ENCODE results near the gene XNDC1N. TPM values are rescaled to one million over a fixed set of nuclear protein-coding genes. Genes with fewer than 3 reads are reported as not detected.

Gene XNDC1N
- total and polyA plus RNA-seq, 2 of the 13 experiments (the other 11 are each of a cell fraction or from before 2014, with no cell fraction given): 3.4 to 7.5 TPM

DNA sequence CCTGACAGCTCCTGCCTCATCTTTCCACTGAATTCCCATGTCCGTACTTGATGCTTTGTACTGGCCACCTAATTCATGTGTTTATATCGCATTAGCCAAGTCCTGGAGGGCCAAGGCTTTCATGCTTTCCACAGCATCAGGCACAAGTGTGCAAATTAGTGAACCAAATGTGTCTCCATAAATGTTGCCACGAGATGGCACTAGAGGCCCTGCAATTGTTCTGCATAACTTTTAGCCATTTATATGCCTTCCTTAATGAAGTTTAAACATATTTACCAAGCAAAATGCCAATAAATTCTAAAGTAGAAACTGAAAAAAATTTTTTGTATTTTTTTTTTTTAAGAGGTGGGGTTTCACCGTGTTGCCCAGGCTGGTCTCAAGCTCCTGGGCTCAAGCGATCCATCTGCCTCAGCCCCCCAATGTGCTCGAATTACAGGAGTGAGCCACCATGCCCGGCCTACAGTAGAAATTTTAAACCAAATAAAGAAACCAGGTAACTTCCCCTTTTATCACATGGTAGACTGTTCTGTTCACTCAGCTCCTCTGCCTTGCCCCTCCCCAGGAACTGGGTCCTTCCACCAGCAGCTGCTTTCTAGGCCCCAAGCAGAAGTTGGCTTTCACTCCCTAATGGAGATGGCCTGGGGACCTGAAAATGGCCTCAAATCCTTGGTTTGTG lies 49.5 kb upstream of the XNDC1N start:
- H3K27me3 ChIP-seq (ENCODE audit: control insufficient read depth in 1 of 2, insufficient read depth in 2 of 2, low read length in 2 of 2): no peaks in the 10 kb centered on the region
- ChIA-PET CTCF (ENCODE audit: low intra/inter-chr PET ratio, low total read pairs) (interaction anchor here (1.0 to 1.3 kb wide), 2 partner anchors 114 to 166 kb away, joined by 4 to 5 read pairs; no protein-coding TSS in a partner anchor), POLR2A (no interaction called here)
- H3K27ac ChIP-seq (ENCODE audit: extremely low read length, insufficient read depth, low read length): no peak overlapping the region
- ATAC-seq (peak; percentile 67), DNase-seq (ENCODE audit: low spot score) (peak; percentile 36), FAIRE-seq (no peak)
- 69% methylated on average over 7 of the region's 7 CpGs for WGBS (ENCODE audit: low lambda C conversion rate)
- no TSS peak for BruUV-seq (replicated peaks)
- TF ChIP-seq STAG1 (CRISPR knock-in tag; IDR thresholded peaks at IDR 0.05) (peak; percentile 67), AGO1 (IDR thresholded peaks at IDR 0.05; ENCODE audit: low read depth, low read length, poor library complexity, severe bottlenecking) (no peak), ZNF749 (CRISPR knock-in tag; IDR thresholded peaks at IDR 0.05; ENCODE audit: borderline replicate concordance) (no peak), SMC3 (IDR thresholded peaks at IDR 0.05; ENCODE audit: low read length) (peak; percentile 50)
- TF ChIP-seq, protein P1, sequence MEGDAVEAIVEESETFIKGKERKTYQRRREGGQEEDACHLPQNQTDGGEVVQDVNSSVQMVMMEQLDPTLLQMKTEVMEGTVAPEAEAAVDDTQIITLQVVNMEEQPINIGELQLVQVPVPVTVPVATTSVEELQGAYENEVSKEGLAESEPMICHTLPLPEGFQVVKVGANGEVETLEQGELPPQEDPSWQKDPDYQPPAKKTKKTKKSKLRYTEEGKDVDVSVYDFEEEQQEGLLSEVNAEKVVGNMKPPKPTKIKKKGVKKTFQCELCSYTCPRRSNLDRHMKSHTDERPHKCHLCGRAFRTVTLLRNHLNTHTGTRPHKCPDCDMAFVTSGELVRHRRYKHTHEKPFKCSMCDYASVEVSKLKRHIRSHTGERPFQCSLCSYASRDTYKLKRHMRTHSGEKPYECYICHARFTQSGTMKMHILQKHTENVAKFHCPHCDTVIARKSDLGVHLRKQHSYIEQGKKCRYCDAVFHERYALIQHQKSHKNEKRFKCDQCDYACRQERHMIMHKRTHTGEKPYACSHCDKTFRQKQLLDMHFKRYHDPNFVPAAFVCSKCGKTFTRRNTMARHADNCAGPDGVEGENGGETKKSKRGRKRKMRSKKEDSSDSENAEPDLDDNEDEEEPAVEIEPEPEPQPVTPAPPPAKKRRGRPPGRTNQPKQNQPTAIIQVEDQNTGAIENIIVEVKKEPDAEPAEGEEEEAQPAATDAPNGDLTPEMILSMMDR (CRISPR knock-in tag; IDR thresholded peaks at IDR 0.05): peak; percentile 77
- H3K4me3 ChIP-seq (replicated peaks in 1 of 3; ENCODE audit: insufficient read depth in 1 of 3, low read depth in 2 of 3, low read length in 3 of 3): no peak overlapping the region
- no peaks in the 10 kb centered on the region for H3K4me1 ChIP-seq (ENCODE audit: insufficient read depth, low read length)
- in situ Hi-C loops (cut with HindIII; ENCODE audit: extremely low pct_ligation_motif_present, low pct_unique_long_range_greater_than_20kb): no loop called here
- H3K36me3 ChIP-seq (replicated peaks in 1 of 2; ENCODE audit: control insufficient read depth in 1 of 2, insufficient read depth in 2 of 2, low read length in 2 of 2): peaks cover 11 to 32% of the 10 kb centered on the region in 2 experiments; a peak in 4 of 5 replicates
- no peaks in the 10 kb centered on the region for H3K9me3 ChIP-seq (ENCODE audit: low read length)
- no peaks in the 10 kb centered on the region for H4K20me1 ChIP-seq (ENCODE audit: insufficient read depth, low read length)
- peaks cover 2% of the 10 kb centered on the region for H3K79me2 ChIP-seq (ENCODE audit: insufficient read depth, low read length)
- H3K4me2 ChIP-seq (ENCODE audit: low read depth, low read length): no peak overlapping the region
- intact Hi-C loops (cut with micrococcal nuclease; ENCODE audit: unreplicated experiment): no loop called here
- H3K9ac ChIP-seq (ENCODE audit: insufficient read depth, low read depth, low read length): no peak overlapping the region
- H2AFZ ChIP-seq (ENCODE audit: low read length): no peak overlapping the region

DNA sequence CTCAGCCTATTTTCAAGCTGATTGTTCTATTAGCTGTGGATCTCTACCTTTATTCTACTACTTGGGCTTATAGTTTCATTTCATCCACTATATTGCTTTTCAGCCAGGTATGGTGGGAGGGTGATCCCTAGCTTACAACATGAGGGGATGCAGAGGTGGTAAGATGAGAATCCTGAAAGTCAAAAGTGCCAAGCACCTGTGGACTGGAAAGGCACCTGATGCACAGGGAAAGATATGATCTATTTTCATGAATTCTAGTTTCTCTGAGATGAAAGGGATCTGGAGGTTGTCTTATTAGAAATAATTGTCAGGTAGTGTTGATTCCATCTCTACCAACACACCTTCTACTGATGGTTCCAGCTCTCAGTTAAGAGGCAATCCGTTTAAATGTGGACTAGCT lies 48.7 kb upstream of the XNDC1N start:
- no TSS peak for BruUV-seq (replicated peaks)
- FAIRE-seq (no peak), DNase-seq (ENCODE audit: low spot score) (no peak), ATAC-seq (no peak)
- no peak overlapping the region for H3K4me2 ChIP-seq (ENCODE audit: low read depth, low read length)
- peaks cover 8 to 35% of the 10 kb centered on the region in 2 experiments; a peak in 4 of 5 replicates for H3K36me3 ChIP-seq (replicated peaks in 1 of 2; ENCODE audit: control insufficient read depth in 1 of 2, insufficient read depth in 2 of 2, low read length in 2 of 2)
- H2AFZ ChIP-seq (ENCODE audit: low read length): no peak overlapping the region
- ChIA-PET CTCF (ENCODE audit: low intra/inter-chr PET ratio, low total read pairs) (interaction anchor here (1.3 kb wide), 1 partner anchor 167 kb away, joined by 5 read pairs; no protein-coding TSS in a partner anchor), POLR2A (interaction anchor here (1.3 kb wide), 1 partner anchor 28 kb away, joined by 3 read pairs; no protein-coding TSS in a partner anchor)
- no peak overlapping the region for H3K4me3 ChIP-seq (replicated peaks in 1 of 3; ENCODE audit: insufficient read depth in 1 of 3, low read depth in 2 of 3, low read length in 3 of 3)
- H3K9ac ChIP-seq (ENCODE audit: insufficient read depth, low read depth, low read length): no peak overlapping the region
- H4K20me1 ChIP-seq (ENCODE audit: insufficient read depth, low read length): no peaks in the 10 kb centered on the region
- no peaks in the 10 kb centered on the region for H3K4me1 ChIP-seq (ENCODE audit: insufficient read depth, low read length)
- H3K79me2 ChIP-seq (ENCODE audit: insufficient read depth, low read length): peaks cover 2% of the 10 kb centered on the region
- WGBS (ENCODE audit: low lambda C conversion rate): 75% methylated on average over 1 of the region's 1 CpG
- in situ Hi-C loops (cut with HindIII; ENCODE audit: extremely low pct_ligation_motif_present, low pct_unique_long_range_greater_than_20kb): no loop called here
- H3K27me3 ChIP-seq (ENCODE audit: control insufficient read depth in 1 of 2, insufficient read depth in 2 of 2, low read length in 2 of 2): no peaks in the 10 kb centered on the region
- H3K27ac ChIP-seq (ENCODE audit: extremely low read length, insufficient read depth, low read length): no peak overlapping the region
- H3K9me3 ChIP-seq (ENCODE audit: low read length): no peaks in the 10 kb centered on the region
- intact Hi-C loops (cut with micrococcal nuclease; ENCODE audit: unreplicated experiment): no loop called here
- TF ChIP-seq KLF6 (CRISPR knock-in tag; IDR thresholded peaks at IDR 0.05) (no peak), SKI (IDR thresholded peaks at IDR 0.05; ENCODE audit: partially characterized antibody) (no peak), KLF13 (CRISPR knock-in tag; IDR thresholded peaks at IDR 0.05) (no peak), FOXA1 (IDR thresholded peaks at IDR 0.05) (no peak), FOXA1 (CRISPR knock-in tag; IDR thresholded peaks at IDR 0.05) (no peak), CC2D1A (CRISPR knock-in tag; IDR thresholded peaks at IDR 0.05) (no peak)
- TF ChIP-seq, protein P2, sequence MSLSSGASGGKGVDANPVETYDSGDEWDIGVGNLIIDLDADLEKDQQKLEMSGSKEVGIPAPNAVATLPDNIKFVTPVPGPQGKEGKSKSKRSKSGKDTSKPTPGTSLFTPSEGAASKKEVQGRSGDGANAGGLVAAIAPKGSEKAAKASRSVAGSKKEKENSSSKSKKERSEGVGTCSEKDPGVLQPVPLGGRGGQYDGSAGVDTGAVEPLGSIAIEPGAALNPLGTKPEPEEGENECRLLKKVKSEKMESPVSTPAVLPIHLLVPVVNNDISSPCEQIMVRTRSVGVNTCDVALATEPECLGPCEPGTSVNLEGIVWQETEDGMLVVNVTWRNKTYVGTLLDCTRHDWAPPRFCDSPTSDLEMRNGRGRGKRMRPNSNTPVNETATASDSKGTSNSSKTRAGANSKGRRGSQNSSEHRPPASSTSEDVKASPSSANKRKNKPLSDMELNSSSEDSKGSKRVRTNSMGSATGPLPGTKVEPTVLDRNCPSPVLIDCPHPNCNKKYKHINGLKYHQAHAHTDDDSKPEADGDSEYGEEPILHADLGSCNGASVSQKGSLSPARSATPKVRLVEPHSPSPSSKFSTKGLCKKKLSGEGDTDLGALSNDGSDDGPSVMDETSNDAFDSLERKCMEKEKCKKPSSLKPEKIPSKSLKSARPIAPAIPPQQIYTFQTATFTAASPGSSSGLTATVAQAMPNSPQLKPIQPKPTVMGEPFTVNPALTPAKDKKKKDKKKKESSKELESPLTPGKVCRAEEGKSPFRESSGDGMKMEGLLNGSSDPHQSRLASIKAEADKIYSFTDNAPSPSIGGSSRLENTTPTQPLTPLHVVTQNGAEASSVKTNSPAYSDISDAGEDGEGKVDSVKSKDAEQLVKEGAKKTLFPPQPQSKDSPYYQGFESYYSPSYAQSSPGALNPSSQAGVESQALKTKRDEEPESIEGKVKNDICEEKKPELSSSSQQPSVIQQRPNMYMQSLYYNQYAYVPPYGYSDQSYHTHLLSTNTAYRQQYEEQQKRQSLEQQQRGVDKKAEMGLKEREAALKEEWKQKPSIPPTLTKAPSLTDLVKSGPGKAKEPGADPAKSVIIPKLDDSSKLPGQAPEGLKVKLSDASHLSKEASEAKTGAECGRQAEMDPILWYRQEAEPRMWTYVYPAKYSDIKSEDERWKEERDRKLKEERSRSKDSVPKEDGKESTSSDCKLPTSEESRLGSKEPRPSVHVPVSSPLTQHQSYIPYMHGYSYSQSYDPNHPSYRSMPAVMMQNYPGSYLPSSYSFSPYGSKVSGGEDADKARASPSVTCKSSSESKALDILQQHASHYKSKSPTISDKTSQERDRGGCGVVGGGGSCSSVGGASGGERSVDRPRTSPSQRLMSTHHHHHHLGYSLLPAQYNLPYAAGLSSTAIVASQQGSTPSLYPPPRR (CRISPR knock-in tag; IDR thresholded peaks at IDR 0.05; ENCODE audit: borderline replicate concordance): no peak
